GM19397 (cell line): ENCODE measurements around the gene CCDC201.
"Not testable (repeated sequence)": the region's sequence is repeated elsewhere in the genome, so short reads cannot be mapped to it uniquely, and the experiment has no call there.

ENCODE experiments used
- ATAC-seq: cut with Tn5 transposase; IDR thresholded peaks from one replicate; pipeline ENCODE4 v1.9.1; 2021; ENCODE audit warnings: mild to moderate bottlenecking, moderate library complexity; ENCODE audit not compliant: unreplicated experiment

CCDC201 gene

GRCh38 chr7:45827731-45828130 lies 45.2 kb downstream of the CCDC201 start:
- not testable (repeated sequence) for ATAC-seq

GRCh38 chr7:45826550-45826949 lies 46.3 kb downstream of the CCDC201 start:
- ATAC-seq: not testable (repeated sequence)

GRCh38 chr7:45818763-45819162 lies 54.1 kb downstream of the CCDC201 start:
- not testable (repeated sequence) for ATAC-seq

- not testable (repeated sequence) for ATAC-seq
These were observed 55.0 kb downstream of the CCDC201 start for GRCh38 chr7:45817913-45818312.

GRCh38 chr7:45817016-45817415 lies 55.9 kb downstream of the CCDC201 start:
- ATAC-seq: not testable (repeated sequence)

- ATAC-seq: not testable (repeated sequence)
These were observed 58.4 kb downstream of the CCDC201 start for GRCh38 chr7:45814216-45815118.

GRCh38 chr7:45813771-45814170 lies 59.1 kb downstream of the CCDC201 start:
- not testable (repeated sequence) for ATAC-seq

- no peak for ATAC-seq
These were observed 59.9 kb downstream of the CCDC201 start for GRCh38 chr7:45812946-45813345.

GRCh38 chr7:45811652-45812234 lies 61.1 kb downstream of the CCDC201 start:
- not testable (repeated sequence) for ATAC-seq

GRCh38 chr7:45810451-45811005 lies 62.4 kb downstream of the CCDC201 start:
- not testable (repeated sequence) for ATAC-seq
